Germinal center (tissue), 1 donor: ENCODE measurements around the gene MAP3K2.

Experiments
- DNase-seq: peaks from one replicate; pipeline ENCODE4 v3.0.0; 2012; ENCODE audit warnings: mixed read lengths, low spot score

The MAP3K2 gene

DNA sequence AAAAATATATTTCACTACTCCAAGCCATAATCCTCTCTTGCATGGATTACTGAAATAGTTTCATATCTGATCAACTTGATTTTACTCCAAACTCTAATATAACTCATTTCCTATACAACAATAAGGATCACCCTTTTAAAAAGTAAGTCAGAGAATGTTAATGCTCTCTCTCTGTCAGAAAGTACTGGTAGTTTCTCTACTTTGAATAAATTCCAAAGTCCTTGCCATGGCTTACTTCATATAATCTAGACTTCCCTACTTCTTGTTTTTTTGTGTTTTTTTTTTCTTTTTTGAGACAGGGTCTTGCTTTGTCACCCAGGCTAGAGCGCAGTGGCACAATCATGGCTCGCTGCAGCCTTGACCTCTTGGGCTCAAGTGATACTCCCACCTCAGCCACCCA is 36.2 kb downstream of the MAP3K2 start:
- DNase-seq: no peak

DNA sequence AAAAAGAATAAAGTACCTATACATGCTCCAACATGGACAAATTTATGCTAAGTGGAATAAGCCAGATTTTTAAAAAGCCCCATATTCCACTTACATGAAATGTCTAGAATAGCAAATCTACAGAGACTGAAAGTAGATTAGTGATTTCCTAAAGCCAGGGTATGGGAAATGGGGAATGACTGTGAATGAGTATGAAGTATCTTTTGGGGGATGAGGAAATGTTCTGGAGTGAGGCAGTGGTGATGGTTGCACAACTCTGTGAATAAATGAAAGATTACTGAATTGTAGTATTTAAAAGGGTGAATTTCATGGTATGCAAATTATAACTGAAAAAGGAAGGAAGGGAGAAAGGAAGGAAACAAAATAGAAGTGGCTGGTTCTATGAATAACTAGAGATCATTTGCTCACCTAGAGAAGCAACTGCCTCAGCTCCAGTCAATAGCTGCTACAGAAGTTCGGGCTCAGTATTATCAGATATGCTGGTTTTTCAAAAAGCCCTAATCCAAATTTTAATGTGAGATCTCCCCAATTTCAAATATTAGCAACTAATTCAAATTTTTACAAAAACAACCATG is 39.3 kb downstream of the MAP3K2 start:
- DNase-seq: peak; percentile 8

DNA sequence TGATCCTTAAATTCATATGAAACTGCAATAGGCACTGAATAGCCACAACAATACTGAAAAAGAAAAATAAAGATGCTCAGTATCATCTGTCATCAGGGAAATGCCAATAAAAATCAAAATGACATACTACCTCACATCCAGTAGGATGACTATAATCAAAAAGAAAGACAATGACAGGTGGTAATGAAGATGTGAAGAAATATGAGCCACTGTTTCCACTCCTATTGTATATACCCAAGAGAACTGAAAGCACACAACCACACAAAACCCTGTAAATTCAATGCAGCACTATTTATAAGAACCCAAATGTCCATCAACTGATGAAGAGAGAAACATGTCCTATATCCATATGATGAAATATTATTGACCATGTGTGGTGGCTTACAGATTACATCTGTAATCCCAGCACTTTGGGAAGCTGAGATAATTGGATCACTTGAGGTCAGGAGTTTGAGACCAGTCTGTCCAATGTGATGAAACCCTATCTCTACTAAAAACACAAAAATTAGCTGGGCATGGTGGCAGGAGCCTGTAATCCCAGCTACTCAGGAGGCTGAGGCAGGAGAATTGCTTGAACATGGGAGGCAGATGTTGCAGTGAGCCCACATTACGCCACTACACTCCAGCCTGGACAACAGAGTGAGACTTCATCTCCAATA is 39.9 kb downstream of the MAP3K2 start:
- DNase-seq: no peak

DNA sequence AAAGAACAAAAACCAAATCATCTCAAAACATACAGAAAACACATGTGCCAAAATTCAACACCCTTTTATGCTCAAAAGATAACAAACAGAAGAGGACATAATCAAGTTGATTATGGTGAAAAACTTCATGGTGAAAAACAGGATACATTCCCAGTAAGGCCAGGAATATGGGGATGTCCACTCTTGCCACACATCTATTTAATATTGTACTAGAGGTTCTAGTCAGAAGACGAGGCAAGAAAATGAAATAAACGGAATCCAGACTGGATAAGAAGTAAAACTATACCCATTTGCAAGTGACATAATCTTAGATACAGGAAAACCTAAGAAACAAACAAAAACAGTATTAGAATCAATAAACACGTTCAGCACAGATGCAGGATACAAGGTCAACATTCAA is 40.8 kb downstream of the MAP3K2 start:
- DNase-seq: no peak

DNA sequence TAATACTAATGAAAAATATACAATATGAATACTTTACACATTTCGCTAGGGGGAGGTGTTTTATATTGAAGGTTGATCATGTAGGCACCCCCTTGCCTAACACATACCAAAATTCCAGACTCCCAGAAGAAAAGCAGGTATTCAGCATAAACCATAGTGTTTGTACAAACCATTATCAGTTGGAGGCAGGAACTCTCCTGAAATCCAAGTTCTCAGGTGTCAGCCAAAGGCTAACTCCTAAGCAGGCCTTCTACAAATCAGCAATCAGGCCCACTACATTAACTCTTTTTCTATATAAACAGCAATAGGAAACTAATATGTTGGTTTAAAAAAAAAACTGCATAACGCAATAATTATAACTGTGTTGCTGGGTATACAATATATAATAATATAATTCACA is 44.5 kb downstream of the MAP3K2 start:
- DNase-seq: no peak

DNA sequence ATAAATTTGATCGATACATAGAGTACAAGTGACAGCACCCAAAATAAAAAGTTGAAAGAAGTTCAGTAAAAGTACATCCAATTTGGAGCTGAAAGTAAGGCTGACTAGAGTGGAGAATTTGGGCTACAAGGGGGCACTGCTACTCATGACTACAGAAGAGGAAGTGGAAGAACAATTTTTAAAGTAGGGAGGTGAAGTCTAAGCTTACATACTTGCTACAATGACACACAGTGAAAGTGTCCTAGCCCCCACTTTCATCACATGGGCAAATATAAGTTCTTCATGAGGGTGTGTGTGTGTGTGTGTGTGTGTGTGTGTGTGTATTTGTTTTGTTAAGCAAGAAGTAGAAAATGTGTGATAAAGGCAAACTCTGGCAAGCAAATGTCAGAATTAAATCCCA is 45.7 kb downstream of the MAP3K2 start:
- DNase-seq: peak; percentile 11

DNA sequence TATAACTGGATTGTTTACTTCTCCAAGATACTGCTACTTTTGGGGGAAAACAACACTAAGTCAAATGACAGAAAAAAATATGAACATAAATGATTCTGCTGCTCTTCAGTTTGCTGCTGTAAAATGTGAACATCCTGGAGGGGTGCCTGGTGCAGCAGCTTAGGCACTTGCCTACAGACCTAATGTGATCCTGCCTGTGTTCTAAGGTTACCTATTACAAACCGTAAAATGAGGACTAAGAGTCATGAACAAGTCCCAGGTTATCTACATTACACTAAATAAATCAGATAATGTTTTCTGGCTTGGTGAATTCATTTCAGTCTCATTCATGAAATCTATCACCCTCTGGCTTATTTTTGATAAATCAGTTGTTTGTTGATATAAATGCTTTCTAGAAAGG is 55.4 kb downstream of the MAP3K2 start:
- DNase-seq: no peak

DNA sequence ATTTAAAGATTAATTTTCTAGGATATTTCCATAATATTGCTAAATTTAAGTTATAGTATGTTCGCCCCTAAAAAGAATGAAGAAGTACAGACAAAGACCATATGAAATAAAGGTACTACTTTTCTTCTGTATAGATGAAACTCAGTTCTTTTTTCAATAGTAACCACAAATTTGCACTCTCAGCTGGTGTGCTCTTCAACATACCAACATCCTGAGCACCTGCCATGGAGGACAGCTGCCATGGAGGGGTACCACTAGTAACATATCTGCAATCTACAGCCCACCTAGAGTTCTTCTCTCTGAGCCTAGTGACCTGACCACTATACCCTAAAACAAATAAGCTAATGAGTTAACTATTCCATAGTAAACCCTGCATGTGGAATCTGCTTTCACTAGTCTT is 57.0 kb downstream of the MAP3K2 start:
- no peak for DNase-seq

DNA sequence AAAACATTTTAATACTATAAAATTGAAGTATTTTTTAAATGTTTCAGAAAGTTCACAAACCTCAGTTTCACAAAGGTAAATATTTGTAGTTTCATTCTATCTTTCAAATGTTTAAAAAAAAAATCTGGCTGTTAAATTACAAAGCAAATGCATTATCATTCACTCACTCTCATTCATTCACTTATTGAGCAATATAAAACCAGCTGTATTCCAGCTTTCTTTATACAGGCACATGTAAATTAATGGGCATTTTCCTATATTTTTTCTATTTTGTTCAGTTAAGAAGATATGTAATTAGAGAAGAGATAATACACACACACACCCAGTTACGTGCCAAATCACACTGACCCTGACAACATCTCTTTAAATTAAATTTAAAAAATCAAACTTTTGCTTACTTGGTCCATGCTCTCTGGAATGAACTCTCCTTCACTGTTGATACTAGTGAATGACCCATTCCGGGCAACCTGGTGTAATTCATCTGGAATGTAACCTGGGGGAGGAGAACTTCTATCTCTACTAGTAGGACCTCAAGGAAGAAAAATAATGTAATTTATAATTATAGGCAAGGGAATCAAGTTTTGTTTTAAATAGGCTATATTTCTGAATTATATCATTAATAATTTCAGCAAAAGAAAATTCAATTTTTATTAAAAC is 61.4 kb downstream of the MAP3K2 start:
- no peak for DNase-seq

DNA sequence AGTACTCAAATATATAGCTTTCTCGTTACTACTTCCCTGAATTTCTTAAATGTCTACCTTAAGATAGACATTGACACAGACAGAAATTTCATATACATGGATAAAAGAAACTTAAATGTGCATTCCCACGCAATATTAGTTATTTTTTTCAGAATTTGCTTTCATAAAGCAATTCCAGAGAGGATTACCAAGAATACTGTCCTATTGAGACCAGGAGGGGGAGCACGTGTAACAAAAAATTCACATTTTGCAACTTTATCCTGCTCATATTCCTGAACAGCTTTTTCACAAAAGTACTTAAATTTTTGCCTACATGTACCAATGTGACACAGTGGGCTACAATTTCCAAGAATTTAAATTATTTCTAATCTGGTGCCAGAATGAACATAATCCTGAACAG is 63.1 kb downstream of the MAP3K2 start:
- no peak for DNase-seq

DNA sequence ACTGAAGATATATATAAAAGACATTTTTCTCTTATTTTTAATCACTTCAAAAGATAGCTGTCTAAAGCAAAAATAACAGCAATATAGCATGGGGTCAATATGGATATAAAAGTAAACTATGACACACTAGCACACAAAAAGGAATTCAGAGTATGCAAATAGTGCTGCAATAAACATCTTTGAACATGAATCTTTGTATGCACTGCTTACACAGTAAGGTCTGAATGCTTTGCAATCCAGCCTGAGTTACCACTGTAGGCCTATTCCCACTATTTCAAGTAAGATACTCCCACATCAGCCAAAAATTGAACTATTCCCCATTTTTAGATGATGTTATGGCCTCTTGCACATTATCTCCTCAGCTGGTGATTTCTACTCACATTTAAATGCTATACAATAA is 66.5 kb downstream of the MAP3K2 start:
- no peak for DNase-seq

DNA sequence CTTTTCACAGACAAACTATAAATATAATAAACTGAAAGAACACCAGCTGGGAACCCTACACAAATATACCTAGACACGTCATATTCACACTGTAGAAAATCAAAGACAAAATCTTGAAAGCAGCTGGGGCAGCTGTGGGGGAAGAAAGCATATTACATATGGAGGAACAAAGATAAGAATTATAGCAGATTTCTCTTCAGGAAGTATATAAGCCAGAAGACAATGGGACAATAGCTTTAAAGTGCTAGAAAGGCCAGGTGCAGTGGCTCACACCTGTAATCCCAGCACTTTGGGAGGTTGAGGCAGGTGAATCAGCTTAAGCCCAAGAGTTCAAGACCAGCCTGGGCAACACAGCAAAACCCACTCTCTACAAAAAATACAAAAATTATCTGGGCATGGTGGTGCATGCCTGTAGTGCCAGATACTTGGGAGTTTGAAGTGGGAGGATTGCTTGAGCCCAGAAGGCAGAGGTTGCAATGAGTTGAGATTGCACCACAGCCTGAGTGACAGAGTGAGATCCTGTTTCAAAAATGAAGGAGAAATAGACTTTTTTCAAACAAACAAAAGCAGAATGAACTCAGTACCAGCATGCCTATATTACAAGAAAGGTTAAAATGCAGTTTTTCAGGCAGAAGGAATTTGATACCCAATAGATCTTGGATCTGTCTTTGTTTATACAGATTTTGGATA is 67.0 kb downstream of the MAP3K2 start:
- no peak for DNase-seq

DNA sequence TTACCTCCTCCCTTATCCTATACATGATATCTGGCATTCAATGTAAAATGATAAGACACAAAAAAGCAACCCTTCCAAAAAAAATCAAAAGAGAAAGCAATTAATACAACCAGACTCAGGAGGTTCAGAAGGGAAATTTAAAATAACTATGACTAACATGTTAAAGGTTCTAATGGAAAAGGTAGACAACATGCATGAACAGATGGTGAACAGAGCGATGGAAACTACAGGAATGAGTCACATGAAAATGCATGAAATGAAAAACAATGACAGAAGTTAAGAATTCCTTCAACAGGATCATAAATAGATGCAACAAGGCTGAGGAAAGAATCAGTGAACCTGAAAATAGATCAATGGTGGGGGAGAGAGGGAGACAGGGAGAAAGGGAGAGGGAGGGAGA is 67.7 kb downstream of the MAP3K2 start:
- DNase-seq: no peak

DNA sequence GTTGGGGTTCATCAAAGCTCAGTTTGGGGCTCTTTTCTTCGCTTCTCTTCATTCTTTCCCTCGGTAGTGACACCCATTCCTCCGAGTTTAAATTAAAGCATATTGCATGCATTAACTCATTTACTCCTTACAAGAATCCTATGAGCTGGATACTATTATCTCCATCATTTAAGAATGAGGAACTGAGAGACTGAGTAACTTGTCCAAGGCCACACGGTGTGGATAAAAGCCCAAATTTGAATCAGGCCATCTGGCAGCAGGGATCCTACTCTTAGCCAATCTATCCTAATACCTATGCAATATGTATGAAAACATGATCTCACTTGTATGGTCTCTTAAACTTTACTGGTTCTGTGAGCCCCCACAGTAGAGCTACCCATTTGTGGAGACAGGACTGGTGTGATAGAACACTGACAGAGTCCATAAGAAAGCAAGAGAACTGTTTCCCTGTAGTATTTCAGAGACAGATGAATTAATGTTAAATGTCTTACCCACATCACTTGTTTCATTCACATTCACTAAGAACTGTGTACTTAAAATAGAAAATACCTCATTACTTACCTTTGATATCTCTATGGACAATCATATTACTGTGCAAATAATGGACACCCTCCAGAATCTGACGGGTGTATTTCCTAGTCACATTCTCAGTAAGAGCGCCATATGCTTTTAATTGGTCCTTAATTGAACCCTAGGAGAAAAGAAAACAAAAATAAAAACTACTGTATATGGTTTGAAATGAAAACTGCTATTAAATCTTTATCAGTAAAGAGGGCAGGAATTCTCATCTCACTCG is 73.4 kb downstream of the MAP3K2 start:
- no peak for DNase-seq

DNA sequence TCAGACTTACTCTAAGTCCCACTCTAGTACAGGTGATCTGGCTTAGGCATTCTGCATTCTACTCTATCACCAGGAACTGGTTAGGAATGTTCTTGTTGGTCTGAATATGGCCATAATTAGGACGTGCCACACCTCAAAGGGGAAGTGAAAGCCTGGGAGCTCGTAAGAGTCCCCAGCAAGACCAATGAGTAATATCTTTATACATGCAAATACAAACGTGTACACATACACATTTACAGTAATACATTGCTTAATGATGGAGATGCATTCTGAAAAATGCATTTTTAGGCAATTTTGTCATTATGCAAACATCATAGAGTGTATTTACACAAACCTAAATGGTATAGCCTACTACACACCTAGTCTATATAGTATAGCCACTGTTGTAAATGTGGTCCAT is 74.4 kb downstream of the MAP3K2 start:
- DNase-seq: peak; percentile 48

DNA sequence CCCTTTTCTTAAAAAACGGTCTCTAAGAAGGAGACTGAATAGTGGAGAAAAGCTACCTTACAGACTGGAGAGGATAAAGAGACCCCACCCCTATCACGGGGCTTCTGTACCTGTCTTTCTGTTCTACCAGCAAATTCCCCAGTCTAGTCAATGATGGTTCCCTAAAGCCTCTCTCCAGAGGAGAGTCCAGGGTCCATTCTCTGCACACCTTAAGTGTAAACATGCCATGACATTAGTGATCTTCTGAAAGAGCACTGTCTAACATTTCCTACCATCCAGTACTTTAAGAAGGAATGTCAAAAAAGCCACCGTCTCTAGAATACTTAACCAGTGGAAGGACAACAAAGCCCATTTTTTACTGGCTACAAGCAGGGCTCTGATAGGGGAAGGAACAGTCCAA is 76.8 kb downstream of the MAP3K2 start:
- no peak for DNase-seq

DNA sequence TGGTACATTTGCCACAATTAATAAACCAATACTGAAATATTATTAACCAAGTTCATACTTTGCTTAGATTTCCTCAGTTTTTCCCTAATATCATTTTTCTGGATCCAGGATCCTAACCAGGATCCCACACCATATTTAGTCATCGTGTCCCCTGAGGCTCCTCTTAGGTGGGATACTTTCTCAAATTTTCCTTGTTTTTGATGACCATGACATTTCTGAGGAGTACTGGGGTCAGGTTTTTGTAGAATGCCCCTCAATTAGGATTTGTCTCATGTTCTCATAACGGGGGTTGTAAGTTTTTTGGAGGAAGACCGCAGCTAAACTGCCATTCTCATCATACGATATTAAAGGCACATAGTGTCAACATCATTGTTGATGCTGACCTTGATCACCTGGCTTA is 78.3 kb downstream of the MAP3K2 start:
- DNase-seq: no peak

DNA sequence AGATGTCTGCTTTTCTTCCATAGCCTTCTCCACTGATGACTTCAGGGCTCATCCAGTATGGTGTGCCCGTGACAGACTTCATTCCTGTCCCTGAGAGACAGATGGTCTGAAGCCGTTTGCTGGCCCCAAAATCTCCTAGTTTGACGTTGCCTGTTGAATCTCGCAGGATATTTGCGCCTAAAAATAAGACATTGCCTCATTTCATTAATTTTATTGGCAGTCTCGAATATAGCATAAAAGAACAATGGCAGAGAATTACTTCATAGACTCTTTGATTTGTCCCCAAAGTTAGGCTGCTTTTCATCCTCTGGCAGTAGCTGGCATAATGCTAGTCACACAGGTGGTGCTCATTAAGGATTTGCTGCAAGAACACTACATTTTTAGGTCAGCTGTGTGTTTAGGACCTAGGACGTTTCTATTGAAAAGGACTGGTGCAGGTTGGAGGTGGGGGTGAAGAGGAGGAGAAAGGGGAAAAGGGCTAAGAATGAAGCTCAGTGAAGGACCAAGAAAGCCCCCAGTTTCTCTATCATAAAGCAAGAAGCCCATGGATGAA is 79.1 kb downstream of the MAP3K2 start:
- DNase-seq: no peak

DNA sequence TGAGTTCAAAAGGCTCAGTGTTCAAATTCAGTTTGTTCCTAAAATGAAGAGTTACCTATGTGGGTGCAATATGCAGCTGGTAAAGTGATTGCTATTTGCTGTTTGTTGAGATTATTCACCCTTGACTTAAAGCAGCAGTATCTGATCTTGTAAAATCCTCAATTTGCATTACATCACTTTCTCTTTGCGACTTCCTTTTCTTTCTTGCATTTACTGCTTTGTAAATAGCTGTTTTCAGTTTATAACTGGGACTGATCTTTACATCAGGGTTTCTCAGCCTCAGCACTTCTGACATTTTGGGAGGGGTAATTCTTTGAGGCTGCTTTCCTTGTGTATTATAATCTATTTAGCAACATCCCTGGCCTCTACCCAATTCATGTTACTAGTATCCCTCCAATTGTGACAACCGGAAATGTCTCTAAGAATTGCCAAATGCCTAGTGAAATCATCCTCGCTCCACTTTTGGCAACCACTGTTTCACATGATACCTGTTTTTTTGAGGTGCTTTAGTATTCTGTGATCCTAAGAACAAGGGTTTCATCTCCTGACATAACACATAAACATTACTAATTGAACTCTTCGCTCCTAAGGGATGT is 81.7 kb downstream of the MAP3K2 start:
- DNase-seq: peak; percentile 18

DNA sequence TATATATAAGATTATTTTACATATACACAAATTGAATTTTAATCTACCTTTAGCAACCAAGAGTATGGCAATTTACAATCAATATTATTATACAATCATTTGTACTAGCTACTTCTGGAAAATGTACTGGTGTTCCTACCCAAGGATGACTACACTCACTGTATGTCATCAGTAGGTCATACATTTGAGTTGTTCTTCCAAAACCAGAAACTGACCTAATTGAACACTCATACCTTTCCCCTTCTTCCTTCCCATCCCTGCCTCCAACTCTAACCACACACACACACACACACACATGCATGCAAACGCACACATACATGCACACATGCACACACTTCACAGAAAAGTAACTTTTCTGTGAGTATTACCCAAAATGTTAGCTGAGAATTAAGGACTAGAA is 85.6 kb downstream of the MAP3K2 start:
- no peak for DNase-seq

DNA sequence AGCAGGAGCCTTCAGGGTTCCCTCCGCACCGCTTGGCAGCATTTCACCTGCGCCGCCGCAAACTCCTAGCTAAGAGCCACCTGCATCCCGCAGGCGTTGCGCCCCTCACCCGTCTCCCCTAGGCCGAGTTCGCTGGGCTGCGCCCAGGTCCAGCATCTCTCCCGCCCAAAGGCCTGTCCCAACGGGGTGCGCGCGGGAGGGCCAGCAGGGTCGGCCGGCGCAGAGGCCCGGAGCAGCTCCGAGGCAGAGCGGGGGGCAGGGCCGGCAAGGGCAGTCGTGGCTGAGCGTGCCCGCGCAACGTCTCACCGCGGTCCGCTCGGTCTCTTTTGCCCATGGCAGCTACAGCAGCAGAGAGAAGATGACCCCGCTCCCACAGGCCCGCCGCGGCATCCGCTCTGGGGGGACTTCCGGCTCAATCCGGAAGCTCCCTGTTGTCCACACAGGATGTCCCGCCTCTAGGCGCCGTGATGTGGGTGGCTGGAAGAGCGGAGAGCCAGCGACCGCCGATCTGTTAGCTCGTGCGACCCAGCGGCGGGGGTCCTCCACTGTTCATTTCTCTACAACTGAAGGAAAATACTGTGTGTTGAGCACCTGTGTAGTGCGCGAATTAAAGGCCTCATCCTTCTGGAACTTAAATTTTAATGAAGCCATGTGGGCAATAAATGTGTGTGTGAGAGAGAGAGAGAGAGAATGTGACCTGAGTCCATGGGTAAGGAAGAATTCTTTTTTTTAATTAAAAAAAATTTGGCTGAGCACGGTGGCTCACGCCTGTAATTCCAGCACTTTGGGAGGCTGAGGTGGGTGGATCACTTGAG is 93.8 kb downstream of the MAP3K2 start, which contains the start of gene ERCC3:
ERCC3 (minus strand) TSS at position 397 of the 815 bp plus-strand sequence; CDS start at position 334, 63 bp downstream.
- DNase-seq: peak; percentile 90
